Activated CD8-positive, alpha-beta memory T cell treated with anti-CD3 and anti-CD28 coated beads, Interleukin-2, amount 50 U/mL, for 48 hours (primary cell): ENCODE measurements around the gene DUSP22.

Experiments
- DNase-seq: peaks from one replicate; pipeline ENCODE4 v3.0.0-alpha.2; 2020

DUSP22 gene

DNA sequence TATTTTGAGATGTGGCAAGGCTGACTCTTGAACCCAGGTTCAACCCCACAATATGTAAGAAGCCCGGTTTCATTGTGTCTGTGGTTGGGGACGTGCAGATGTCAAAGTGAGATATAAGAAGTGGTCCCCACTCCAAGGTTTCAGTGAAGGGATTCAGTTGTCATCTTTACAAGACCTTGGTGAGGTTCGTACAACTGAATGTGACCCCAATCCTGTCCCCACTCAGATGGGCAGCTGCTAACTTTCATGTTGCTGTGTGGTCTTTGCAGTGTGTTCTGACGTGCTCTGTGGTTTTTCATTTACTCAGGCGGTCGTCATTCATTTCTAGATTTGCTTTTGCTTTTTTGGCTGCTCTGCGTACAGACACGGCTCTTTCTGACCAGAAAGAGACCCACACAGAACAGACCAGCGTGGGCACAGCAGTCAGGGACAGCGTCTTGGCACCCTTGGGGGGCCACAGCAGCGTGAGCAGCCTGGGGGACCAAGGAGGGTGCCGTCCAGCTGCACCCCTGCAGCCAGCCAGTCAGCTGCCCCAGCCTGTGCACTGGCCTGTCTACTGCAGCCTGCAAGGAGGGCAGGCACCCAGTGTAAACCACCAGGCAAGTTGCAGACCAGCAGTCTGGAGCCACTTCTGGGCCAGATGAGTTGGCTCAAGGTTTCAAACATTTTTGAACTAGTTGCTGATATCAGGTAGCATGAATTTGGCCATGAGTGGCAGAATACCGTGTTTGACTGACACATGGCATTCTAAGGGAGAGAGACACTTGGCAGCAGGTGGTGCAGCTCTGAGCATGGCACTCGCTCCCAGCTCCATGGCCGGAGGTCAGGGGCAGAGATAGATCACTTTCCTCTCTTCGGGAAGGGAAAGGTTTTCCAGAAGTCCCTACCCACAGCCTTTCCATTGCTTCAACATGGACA lies 49.9 kb downstream of the DUSP22 start:
- DNase-seq = no peak

DNA sequence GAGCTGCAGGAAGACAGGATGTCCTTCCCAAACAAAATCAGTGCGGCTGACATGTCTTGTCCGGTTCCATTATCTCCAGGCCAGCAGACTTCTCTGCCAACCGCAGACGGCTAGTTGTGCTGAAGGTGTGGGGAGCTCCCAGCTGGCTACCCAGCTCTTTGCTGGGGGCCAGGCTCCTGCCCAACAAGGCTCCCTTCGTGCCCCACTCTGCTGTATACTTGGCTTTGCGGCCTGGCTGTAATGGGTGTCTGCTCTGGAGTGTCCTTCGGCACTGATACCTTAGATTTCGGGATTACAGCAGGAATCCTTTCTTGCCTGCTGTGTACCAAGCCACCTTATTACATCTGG lies 50.5 kb downstream of the DUSP22 start:
- DNase-seq = no peak

DNA sequence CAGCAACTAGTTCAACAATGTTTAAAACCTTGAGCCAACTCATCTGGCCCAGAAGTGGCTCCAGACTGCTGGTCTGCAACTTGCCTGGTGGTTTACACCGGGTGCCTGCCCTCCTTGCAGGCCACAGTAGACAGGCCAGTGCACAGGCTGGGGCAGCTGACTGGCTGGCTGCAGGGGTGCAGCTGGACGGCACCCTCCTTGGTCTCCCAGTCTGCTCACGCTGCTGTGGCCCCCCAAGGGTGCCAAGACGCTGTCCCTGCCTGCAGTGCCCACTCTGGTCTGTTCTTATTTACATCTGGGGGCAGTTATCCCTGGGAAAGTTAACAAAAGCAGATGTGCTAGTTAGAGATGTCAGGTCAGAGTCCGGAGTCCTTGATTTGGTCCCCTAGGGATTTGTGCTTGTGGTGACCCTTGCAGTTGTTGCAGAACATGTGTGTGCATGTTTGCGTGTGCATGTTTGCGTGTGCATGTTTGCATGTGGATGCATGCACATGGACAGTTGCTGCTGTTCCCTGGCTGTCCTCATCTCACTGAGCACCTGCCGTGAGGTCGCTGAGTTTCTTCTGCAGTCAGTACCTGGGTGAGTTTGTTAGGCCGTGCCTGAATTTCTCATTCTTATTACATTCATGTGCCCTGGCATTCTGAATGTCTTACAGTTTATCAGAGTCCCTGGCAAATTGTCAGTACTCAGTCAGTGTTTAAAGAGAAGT lies 51.1 kb downstream of the DUSP22 start:
- no peak for DNase-seq

DNA sequence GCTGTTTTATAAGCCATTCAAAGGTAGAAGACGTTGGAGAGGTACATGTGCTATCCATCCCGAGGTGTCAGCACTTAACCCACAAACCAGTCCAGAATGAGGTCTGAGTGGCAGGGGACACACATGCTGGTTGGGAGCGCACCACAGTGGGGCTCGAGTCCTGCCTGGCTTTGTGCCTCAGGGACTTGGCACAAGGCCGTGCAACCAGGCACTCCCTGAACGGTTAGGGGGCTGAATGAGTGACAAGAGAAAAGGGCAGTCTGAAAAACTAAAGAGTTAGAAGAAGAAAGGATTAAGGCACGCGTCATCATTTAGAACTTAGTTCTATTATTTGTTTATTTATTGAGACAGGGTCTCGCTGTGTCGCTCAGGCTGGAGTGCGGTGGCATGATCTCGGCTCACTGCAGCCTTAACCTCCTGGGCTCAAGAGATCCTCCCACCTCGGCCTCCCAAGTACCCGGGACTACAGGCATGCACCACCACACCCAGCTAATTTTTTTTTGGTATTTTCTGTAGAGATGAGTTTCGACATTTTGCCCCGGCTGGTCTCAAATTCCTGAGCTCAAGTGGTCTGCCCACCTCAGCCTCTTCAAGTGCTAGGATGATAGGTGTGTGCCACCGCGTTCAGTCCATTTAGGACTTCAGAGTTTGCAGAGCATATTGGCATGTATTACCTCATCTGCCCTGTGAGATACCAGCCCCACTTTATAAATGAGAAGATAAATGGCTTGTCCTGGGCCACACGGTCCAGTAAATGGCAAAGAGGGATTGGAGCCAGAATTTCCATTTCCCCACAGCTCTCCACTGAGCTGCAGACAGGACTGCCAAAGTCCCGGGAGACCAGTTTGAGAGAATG lies 51.9 kb downstream of the DUSP22 start:
- DNase-seq = no peak

DNA sequence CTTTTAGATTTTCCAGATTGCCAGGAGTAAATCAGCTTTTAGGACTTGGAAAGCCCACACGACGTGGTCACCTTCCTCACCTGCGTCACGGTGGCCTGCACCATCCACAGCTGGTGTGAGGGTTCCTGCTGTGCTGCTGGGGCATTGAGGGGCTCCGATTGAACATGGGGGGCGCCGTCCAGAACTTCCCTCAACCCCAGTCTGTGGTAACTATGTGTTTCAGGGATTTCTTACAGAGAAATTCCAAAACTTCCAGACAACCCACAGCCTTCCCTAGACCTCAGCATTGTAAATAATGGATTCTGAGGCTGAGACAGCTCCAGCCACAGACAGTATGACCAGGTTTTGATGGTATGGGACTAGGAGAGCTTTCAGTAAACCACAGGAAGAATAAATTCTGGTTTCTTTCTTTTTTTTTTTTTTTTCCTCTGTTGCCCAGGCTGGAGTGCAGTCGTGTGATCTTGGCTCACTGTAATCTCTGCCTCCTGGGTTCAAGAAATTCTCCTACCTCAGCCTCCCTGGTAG lies 52.6 kb downstream of the DUSP22 start:
- DNase-seq = no peak

DNA sequence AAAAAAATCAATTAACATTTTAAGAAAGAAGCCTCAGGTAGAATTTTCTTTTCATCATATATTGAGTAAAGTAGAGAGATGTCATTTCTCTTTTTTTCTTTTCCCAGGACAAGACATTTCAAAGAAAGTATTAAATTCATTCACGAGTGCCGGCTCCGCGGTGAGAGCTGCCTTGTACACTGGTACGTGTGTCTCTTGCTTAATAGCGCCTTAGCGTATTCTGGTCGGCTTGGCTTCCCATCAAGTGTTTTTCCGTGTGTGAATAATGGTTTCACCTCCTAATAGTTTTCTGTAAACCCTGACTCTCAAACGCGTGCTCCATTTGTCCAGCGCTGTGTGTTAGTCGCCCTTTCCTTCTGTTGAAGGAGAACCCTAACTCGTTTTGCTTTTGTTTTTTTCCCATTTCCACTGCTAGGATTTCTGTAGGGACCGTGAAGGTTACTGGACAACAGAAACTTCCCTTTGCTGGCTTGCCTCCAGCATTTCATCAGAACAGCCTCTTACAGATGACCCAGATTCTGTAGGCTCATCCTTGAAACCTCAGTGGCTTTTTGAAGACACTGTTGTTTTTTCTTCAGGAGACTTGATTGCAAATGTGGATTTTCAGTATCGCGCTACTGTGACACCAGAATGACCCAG lies 53.6 kb downstream of the DUSP22 start:
- no peak for DNase-seq

DNA sequence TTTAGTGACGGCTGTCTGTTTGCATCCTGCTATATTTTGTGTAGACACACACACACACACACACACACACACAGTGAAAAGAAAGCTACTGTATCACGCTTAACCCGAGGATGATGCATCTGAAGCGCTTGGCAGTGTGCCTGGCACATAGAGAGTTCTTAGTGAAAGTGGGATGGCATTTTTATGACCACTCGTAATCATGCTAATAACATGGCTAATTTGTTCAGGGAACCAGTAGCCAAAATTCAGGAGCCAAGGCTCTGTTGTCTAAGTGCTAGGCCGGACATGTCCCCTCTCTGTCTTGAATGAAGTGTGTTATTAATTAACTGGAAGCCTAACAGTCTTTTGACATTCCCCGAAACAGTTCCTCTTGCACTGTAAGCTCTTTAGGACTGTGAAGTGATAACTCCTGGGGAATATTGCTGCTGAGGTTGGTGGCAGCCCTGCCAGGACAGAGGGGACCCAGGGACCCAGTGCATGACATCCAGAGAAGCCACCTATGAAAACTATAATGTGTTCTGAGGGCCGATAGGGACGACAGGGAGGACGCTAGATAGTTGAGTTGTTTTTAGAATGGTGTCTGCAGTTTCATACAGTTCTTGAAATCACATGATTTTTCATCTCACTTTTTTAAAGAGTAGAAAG lies 54.2 kb downstream of the DUSP22 start:
- no peak for DNase-seq

DNA sequence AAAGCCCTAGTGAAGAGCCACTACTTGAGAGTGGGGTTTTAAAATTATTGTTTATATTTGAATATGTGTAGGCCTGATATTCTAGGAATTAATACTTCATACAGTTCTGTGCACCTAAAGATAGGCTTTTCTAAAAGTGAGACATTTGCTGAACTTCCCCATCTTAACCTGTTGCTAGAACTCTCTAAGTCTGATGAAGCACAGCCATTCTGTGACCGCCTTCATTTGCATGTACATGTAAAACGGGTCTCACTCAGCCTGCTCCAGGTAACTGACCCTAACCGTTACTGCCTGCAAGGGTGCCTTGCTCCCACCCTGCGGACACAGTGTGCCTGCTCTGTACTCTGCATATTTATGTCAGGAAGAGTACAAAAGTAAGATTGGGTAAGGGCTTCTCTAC lies 54.9 kb downstream of the DUSP22 start:
- DNase-seq = no peak

DNA sequence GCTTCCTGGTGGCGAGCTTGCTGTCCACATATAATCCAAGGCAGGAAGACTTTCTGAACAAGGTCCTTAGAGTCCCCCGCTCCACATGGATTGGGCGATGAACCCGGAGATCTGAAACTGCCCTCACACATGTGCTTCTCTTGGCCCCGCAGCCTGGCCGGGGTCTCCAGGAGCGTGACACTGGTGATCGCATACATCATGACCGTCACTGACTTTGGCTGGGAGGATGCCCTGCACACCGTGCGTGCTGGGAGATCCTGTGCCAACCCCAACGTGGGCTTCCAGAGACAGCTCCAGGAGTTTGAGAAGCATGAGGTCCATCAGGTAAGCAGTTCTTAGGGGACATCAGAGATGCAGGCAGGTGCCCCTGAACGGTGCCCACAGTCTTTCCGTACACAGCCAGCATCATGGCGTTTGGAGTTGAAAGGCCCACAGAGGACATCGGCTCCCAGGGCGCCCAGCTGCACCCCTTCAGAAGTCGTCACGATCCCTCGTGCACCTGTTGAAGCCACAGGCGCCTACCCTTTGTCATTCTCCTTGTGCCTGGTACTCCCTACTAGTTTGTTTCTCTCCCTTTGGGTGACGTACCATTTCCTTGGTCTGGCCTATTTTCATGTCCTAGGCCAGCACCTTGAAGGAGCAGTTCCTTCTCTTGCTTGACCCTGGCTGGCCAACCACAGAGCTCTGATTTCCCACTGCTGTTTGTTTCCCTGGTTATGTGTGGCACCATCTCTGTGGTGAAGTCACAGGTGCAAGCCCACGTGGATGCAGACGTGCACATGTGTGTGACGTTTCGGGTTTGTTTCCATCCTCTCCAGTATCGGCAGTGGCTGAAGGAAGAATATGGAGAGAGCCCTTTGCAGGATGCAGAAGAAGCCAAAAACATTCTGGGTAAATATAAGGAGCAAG lies 55.9 kb downstream of the DUSP22 start:
- no peak for DNase-seq

DNA sequence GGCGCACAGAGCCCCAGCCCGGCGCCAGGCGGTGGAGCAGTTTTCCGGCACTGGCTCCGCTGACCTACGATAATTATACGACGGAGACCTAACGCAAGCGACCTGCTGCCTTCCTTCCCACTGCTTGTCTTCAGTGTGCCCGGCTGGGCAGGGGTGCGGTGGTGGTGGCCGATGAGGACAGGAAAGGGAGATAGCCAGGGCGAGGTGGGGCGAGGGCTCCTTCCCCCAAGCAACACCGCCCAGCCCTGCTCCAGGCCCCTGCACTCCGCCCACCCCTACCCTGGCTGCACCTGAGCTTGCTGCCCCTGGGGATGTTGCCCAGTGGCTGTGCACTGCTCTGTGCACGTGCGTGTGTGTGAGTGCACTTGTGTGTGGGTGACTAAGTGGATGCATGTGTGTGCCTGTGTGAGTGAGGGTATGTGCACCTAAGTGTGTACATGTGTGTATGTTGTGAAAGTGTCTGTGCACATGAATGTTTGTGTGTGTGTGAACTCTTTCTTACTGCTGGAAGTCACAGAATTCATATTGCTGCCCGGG lies 56.6 kb downstream of the DUSP22 start:
- DNase-seq = no peak

DNA sequence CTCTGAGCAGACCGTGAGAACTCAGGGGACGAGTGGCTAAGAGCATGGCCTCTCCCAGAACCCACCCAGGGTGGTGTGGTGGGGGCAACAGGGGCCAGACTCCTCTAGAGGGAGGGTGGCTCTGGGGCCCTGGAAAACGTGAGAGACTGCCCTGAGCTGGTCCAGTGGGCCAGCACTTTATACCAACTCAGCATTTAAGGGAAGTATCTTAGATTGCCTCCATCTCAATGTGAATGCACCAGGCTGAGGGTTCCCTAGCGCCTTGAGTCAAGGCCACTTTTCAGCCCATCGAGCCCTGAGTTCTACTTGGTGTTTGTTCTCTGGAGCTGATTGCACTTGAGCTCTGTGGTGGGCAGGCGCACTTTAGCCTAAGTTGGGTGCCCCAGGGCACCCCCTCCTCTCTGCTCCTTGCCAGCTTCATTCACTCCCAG lies 57.2 kb downstream of the DUSP22 start:
- no peak for DNase-seq

DNA sequence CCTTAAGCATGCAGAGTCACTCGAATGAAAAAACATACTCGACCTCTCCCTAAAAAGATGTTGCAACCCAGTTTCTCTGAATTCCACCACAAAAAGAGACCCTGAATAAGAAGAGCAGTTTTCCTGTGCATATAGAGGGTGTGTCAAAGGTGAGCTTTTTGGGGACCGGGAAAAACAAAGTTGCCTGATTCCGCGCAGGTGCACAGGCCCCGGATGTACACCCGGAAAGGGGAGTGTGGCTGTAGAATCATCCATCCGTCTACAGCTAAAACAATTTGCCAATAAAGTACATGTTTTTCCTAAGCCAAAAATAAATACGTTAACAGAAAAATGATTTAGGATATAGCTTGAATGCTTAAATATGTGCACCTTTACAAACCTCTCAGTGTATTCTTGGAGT lies 58.1 kb downstream of the DUSP22 start:
- DNase-seq = no peak

DNA sequence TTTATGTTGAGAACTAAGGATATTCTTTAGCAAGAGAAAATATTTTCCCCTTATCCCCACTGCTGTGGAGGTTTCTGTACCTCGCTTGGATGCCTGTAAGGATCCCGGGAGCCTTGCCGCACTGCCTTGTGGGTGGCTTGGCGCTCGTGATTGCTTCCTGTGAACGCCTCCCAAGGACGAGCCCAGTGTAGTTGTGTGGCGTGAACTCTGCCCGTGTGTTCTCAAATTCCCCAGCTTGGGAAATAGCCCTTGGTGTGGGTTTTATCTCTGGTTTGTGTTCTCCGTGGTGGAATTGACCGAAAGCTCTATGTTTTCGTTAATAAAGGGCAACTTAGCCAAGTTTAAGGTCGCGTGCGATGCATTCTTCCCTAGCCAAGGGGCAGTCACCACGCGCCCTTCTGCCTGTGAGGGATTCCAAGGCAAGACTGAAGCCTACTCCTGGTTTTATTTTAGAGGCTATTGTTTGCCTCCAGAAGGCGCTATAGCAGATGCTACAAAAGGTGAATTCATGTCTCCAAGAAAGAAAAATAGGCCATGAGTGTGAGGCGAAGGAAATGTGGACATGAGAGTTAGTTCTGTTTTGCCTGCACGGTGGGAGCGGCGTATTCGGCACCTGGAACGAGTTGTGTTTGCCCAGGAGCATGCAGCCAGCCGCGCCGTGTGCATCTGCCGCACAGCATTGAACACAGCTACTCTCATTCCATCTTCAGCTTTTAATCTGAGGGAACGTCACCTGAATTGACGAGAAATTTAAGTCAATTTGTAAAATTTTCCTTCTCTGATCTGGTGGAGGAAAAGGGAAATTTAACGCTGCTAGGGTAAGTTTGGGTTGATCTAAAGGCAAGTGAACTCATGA lies 59.0 kb downstream of the DUSP22 start:
- no peak for DNase-seq

DNA sequence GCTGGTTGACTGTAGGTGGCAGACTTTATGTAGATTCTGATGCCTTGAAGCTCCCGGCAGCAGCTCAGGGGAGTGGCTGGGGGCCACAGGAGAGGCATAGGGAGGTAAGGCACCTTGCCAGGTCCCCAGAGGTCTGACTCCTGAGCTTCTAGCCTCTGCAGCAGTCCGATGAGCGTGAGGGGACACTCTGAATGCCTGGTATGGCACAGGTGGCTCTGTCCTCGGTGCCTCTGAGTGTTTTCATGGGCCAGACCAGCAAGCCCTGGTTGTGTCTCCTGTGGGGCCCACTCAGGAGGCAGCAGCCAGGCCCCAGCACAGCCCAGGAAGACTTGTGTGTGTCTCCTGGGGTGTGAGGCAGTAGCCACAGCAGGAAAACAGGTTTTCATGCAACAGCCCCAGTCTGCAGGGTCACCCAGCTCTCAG lies 59.6 kb downstream of the DUSP22 start:
- DNase-seq = no peak

DNA sequence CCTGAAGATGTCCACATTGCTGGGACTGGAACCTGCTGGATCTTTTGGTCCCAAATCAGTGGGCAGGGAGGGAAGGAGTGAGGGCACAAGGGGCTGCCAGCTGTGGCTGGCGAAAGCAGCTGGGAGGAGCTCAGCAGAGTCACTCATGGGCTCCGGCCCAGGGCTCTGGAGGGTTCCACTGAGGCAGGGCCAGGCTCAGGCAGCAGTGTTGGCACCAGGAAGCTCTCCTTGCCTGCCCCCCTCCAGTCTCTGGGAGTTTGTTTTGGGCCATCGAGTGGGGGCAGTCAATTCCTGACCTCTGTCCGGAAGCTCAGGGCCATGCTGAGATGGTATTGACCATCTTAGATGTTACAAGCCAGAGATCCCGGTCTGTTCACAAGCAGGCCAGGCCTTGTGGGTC lies 60.2 kb downstream of the DUSP22 start:
- DNase-seq = no peak

DNA sequence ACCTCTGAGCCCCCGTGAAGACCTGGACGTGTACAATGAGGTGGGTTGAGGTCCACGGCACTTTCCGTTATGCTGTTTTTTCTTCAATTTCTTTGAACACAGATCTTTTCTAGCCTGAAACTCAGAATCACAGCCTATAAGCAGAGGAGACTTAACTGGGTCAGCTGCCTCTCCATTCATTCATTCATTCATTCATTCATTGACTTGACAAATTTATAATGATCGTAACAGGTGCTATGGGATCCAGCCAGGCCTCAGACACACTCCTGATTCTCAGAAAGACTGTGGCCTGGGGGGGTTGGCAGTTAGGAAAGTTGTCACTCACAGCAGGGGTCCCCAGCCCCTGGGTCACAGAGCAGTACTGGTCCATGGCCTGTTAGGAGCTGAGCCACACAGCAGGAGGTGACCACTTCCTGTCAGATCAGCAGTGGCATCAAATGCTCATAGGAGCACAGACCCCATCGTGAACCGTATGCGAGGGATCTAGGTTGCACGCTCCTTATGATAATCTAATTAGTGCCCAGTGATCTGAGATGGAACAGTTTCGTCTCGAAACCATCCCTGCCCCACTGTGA lies 60.7 kb downstream of the DUSP22 start:
- no peak for DNase-seq

DNA sequence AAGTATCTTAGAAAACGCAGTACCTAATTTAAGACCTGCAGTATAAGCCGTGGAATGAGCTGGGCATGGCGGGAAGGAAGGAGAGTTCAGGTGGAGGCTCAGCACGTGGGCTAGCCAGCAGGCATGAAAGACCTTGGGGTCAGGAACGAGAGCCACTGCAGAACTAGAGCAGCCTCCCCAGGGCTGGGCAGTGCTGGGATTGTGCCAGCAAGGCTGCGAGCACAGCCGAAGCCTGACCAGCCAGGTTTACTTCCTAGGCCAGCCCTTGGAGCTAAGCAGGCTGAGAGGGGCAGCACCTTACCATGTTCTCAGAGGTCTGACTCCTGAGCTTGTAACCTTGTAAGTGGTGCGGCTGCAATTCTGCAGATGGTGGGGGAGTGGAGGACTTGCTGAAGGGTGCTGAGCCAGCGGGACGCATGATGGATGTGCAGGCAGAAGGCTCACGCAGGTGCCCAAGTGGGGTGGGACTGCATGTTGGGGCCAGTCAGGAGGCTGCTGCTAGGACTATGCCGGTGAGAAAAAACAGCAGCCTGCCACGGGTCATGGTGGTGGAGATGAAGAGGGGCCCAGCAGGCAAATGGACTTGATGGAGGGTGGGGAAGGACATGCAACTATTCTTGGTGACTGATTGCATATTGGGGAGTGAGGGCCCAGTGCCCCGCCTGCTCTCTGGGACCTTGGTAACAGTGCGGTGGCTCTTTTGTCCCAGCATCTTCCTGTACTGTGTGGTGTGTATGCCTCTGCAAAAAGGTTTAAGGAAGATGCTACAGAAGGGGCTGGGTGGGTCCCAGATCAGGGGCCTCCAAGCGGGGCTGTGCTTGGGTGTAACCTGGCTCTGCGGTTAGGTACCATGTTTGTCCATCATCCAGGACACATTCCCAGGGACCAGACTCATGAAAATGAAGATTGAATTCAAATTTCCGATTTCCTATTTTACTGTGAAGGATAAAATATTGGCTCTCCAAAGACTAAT lies 61.6 kb downstream of the DUSP22 start:
- DNase-seq = no peak
